HEK293 (cell line): ENCODE data around the gene CYP1B1.

Experiments used
- AEBP2 ChIP-seq: fragments of 450-650 bp; formaldehyde crosslinking; IDR thresholded peaks from 2 replicates; pipeline ENCODE4 v1.5.1; 2016; ENCODE audit warnings: missing biosample characterization, missing genetic modification characterization, borderline replicate concordance
- CTCF ChIP-seq: fragments of 450-650 bp; formaldehyde crosslinking; IDR thresholded peaks from 2 replicates; pipeline ENCODE4 v1.5.1; 2016; ENCODE audit warnings: missing biosample characterization, missing genetic modification characterization
- FEZF1 ChIP-seq: fragments of 450-650 bp; formaldehyde crosslinking; IDR thresholded peaks from 2 replicates; pipeline ENCODE4 v1.5.1; 2016; ENCODE audit warnings: missing biosample characterization, missing genetic modification characterization
- GLIS1 ChIP-seq: fragments of 450-650 bp; formaldehyde crosslinking; IDR thresholded peaks from 2 replicates; pipeline ENCODE4 v1.5.1; 2016; ENCODE audit warnings: missing biosample characterization, missing genetic modification characterization
- HOXC10 ChIP-seq: sonication (generic); formaldehyde crosslinking; IDR thresholded peaks from 2 replicates; pipeline ENCODE4 v1.8.1; 2023; ENCODE audit warnings: mild to moderate bottlenecking, missing genetic modification reagents
- KLF10 ChIP-seq: fragments of 450-650 bp; IDR thresholded peaks from 2 replicates; pipeline ENCODE4 v1.5.1; 2018; ENCODE audit warnings: missing biosample characterization, mild to moderate bottlenecking, missing genetic modification characterization
- KLF8 ChIP-seq: fragments of 450-650 bp; formaldehyde crosslinking; IDR thresholded peaks from 2 replicates; pipeline ENCODE4 v1.5.1; 2016; ENCODE audit warnings: missing biosample characterization, missing genetic modification characterization
- SP3 ChIP-seq: fragments of 450-650 bp; formaldehyde crosslinking; IDR thresholded peaks from 2 replicates; pipeline ENCODE4 v1.5.1; 2016; ENCODE audit warnings: missing biosample characterization, missing genetic modification characterization
- YY2 ChIP-seq: fragments of 450-650 bp; formaldehyde crosslinking; IDR thresholded peaks from 2 replicates; pipeline ENCODE4 v1.5.1; 2016; ENCODE audit warnings: missing biosample characterization, missing genetic modification characterization
- ZBTB10 ChIP-seq: fragments of 450-650 bp; formaldehyde crosslinking; IDR thresholded peaks from 2 replicates; pipeline ENCODE4 v1.5.1; 2016; ENCODE audit warnings: missing biosample characterization, missing genetic modification characterization
- ZBTB7A ChIP-seq: fragments of 450-650 bp; formaldehyde crosslinking; IDR thresholded peaks from 2 replicates; pipeline ENCODE4 v1.5.1; 2016; ENCODE audit warnings: low read depth, missing biosample characterization, missing genetic modification characterization
- ZFP37 ChIP-seq: fragments of 450-650 bp; formaldehyde crosslinking; IDR thresholded peaks from 2 replicates; pipeline ENCODE4 v1.5.1; 2016; ENCODE audit warnings: missing biosample characterization, missing genetic modification characterization
- ZFP41 ChIP-seq: fragments of 450-650 bp; formaldehyde crosslinking; IDR thresholded peaks from 2 replicates; pipeline ENCODE4 v1.5.1; 2016; ENCODE audit warnings: missing biosample characterization, missing genetic modification characterization, borderline replicate concordance
- ZNF121 ChIP-seq: fragments of 450-650 bp; formaldehyde crosslinking; IDR thresholded peaks from 2 replicates; pipeline ENCODE4 v1.5.1; 2016; ENCODE audit warnings: missing biosample characterization, missing genetic modification characterization
- ZNF132 ChIP-seq: fragments of 450-650 bp; formaldehyde crosslinking; IDR thresholded peaks from 2 replicates; pipeline ENCODE4 v1.5.1; 2017; ENCODE audit warnings: missing biosample characterization, missing genetic modification characterization, borderline replicate concordance
- ZNF146 ChIP-seq: fragments of 450-650 bp; formaldehyde crosslinking; IDR thresholded peaks from 2 replicates; pipeline ENCODE4 v1.5.1; 2016; ENCODE audit warnings: missing biosample characterization, missing genetic modification characterization
- ZNF148 ChIP-seq: fragments of 450-650 bp; formaldehyde crosslinking; IDR thresholded peaks from 2 replicates; pipeline ENCODE4 v1.5.0; 2017; ENCODE audit warnings: missing biosample characterization, missing genetic modification characterization, borderline replicate concordance
- ZNF2 ChIP-seq: fragments of 450-650 bp; formaldehyde crosslinking; IDR thresholded peaks from 2 replicates; pipeline ENCODE4 v1.5.1; 2016; ENCODE audit warnings: missing biosample characterization, missing genetic modification characterization
- ZNF23 ChIP-seq: fragments of 450-650 bp; formaldehyde crosslinking; IDR thresholded peaks from 2 replicates; pipeline ENCODE4 v1.5.1; 2016; ENCODE audit warnings: missing biosample characterization, missing genetic modification characterization, borderline replicate concordance
- ZNF311 ChIP-seq: fragments of 450-650 bp; formaldehyde crosslinking; IDR thresholded peaks from 2 replicates; pipeline ENCODE4 v1.5.1; 2017; ENCODE audit warnings: missing biosample characterization, missing genetic modification characterization, borderline replicate concordance
- ZNF366 ChIP-seq: fragments of 450-650 bp; formaldehyde crosslinking; conservative IDR thresholded peaks from 2 replicates; pipeline ENCODE4 v1.5.1; 2016; ENCODE audit warnings: missing biosample characterization, missing genetic modification characterization
- ZNF521 ChIP-seq: fragments of 450-650 bp; formaldehyde crosslinking; IDR thresholded peaks from 2 replicates; pipeline ENCODE4 v1.5.1; 2017; ENCODE audit warnings: missing biosample characterization, mild to moderate bottlenecking, missing genetic modification characterization
- ZNF658 ChIP-seq: fragments of 450-650 bp; formaldehyde crosslinking; IDR thresholded peaks from 2 replicates; pipeline ENCODE4; 2016; ENCODE audit warnings: missing biosample characterization, missing genetic modification characterization
- ZNF776 ChIP-seq: fragments of 450-650 bp; formaldehyde crosslinking; IDR thresholded peaks from 2 replicates; pipeline ENCODE4 v1.5.0; 2017; ENCODE audit warnings: missing biosample characterization, missing genetic modification characterization, borderline replicate concordance
- ZNF843 ChIP-seq: fragments of 450-650 bp; formaldehyde crosslinking; IDR thresholded peaks from 2 replicates; pipeline ENCODE4 v1.5.1; 2016; ENCODE audit warnings: missing biosample characterization, missing genetic modification characterization
- ZSCAN16 ChIP-seq: fragments of 450-650 bp; formaldehyde crosslinking; IDR thresholded peaks from 2 replicates; pipeline ENCODE4 v1.5.1; 2016; ENCODE audit warnings: missing biosample characterization, missing genetic modification characterization
- ZSCAN23 ChIP-seq: fragments of 450-650 bp; formaldehyde crosslinking; IDR thresholded peaks from 2 replicates; pipeline ENCODE4 v1.5.1; 2016; ENCODE audit warnings: missing biosample characterization, missing genetic modification characterization
- TF ChIP-seq, protein P1 (sequence below): fragments of 450-650 bp; formaldehyde crosslinking; IDR thresholded peaks from 2 replicates; pipeline ENCODE4 v1.5.1; 2016; ENCODE audit warnings: missing biosample characterization, missing genetic modification characterization

Gene CYP1B1

GRCh38 chr2:38095996-38096861 is 20.3 kb upstream of the CYP1B1 start (continued):
- no peak for TF ChIP-seq ZNF148 (tag by site-specific recombination)
- TF ChIP-seq ZBTB10 (tag by site-specific recombination): 0 out of 2 replicates have a peak, but pooled peaks have one; percentile 22
- peak; percentile 99 for TF ChIP-seq ZNF843 (tag by site-specific recombination)
- no peak for TF ChIP-seq YY2 (tag by site-specific recombination)
- no peak for TF ChIP-seq CTCF (tag by site-specific recombination)
- peak; percentile 71 for TF ChIP-seq KLF8
- TF ChIP-seq ZNF132 (tag by site-specific recombination): no peak
- no peak for TF ChIP-seq ZNF776
- no peak for TF ChIP-seq ZNF23
- TF ChIP-seq ZNF146 (tag by site-specific recombination): no peak
- TF ChIP-seq ZNF521 (tag by site-specific recombination): no peak
- TF ChIP-seq ZNF658: no peak
- no peak for TF ChIP-seq ZNF311
- TF ChIP-seq ZBTB7A (tag by site-specific recombination): no peak
- TF ChIP-seq GLIS1 (tag by site-specific recombination): peak; percentile 32
- TF ChIP-seq, protein P1, sequence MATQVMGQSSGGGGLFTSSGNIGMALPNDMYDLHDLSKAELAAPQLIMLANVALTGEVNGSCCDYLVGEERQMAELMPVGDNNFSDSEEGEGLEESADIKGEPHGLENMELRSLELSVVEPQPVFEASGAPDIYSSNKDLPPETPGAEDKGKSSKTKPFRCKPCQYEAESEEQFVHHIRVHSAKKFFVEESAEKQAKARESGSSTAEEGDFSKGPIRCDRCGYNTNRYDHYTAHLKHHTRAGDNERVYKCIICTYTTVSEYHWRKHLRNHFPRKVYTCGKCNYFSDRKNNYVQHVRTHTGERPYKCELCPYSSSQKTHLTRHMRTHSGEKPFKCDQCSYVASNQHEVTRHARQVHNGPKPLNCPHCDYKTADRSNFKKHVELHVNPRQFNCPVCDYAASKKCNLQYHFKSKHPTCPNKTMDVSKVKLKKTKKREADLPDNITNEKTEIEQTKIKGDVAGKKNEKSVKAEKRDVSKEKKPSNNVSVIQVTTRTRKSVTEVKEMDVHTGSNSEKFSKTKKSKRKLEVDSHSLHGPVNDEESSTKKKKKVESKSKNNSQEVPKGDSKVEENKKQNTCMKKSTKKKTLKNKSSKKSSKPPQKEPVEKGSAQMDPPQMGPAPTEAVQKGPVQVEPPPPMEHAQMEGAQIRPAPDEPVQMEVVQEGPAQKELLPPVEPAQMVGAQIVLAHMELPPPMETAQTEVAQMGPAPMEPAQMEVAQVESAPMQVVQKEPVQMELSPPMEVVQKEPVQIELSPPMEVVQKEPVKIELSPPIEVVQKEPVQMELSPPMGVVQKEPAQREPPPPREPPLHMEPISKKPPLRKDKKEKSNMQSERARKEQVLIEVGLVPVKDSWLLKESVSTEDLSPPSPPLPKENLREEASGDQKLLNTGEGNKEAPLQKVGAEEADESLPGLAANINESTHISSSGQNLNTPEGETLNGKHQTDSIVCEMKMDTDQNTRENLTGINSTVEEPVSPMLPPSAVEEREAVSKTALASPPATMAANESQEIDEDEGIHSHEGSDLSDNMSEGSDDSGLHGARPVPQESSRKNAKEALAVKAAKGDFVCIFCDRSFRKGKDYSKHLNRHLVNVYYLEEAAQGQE (tag by site-specific recombination): no peak
- peak; percentile 100 for TF ChIP-seq FEZF1 (tag by site-specific recombination)
- TF ChIP-seq ZFP41 (tag by site-specific recombination): no peak
- TF ChIP-seq KLF10 (tag by site-specific recombination): no peak
- TF ChIP-seq ZNF2: 0 out of 2 replicates have a peak, but pooled peaks have one; percentile 29
- peak; percentile 78 for TF ChIP-seq ZNF366 (tag by site-specific recombination)
- TF ChIP-seq ZSCAN16: no peak
- TF ChIP-seq HOXC10 (CRISPR knock-in tag): no peak
- no peak for TF ChIP-seq ZSCAN23 (tag by site-specific recombination)
- no peak for TF ChIP-seq ZFP37 (tag by site-specific recombination)
- peak; percentile 63; the same call in 1 of the 2 replicates for TF ChIP-seq SP3 (tag by site-specific recombination)
- TF ChIP-seq AEBP2 (tag by site-specific recombination): no peak
- no peak for TF ChIP-seq ZNF121 (tag by site-specific recombination)
